GM21528 (cell line): Measurements from ENCODE around the gene FCHO2.
"Not testable (repeated sequence)": the region's sequence is repeated elsewhere in the genome, so short reads cannot be mapped to it uniquely, and the experiment has no call there.

Source experiments
- ATAC-seq: cut with Tn5 transposase; IDR thresholded peaks from one replicate; pipeline ENCODE4 v1.9.1; 2021; ENCODE audit warnings: mild to moderate bottlenecking, moderate library complexity; ENCODE audit not compliant: unreplicated experiment, low FRiP score

The FCHO2 gene

GRCh38 chr5:72955768-72956323 is at the start of gene FCHO2:
Gene FCHO2, plus strand, starts transcription at chr5:72956041. Its CDS starts 56 bp downstream, at chr5:72956097.
- ATAC-seq: peak; percentile 97

GRCh38 chr5:72906806-72907205 is 49.0 kb upstream of the FCHO2 start:
- no peak for ATAC-seq

GRCh38 chr5:72908664-72909063 is 47.2 kb upstream of the FCHO2 start:
- no peak for ATAC-seq

- no peak for ATAC-seq
These were observed 38.5 kb upstream of the FCHO2 start for GRCh38 chr5:72917371-72917776.

GRCh38 chr5:72920690-72921502 is 34.9 kb upstream of the FCHO2 start:
- no peak for ATAC-seq

- no peak for ATAC-seq
These were observed 34.0 kb upstream of the FCHO2 start for GRCh38 chr5:72921886-72922285.

GRCh38 chr5:72922422-72922821 is 33.4 kb upstream of the FCHO2 start:
- ATAC-seq: no peak

- ATAC-seq: no peak
These were observed 30.4 kb upstream of the FCHO2 start for GRCh38 chr5:72925336-72926010.

GRCh38 chr5:72932686-72933085 is 23.2 kb upstream of the FCHO2 start:
- not testable (repeated sequence) for ATAC-seq

GRCh38 chr5:72934953-72935725 is 20.7 kb upstream of the FCHO2 start:
- ATAC-seq: not testable (repeated sequence)

- ATAC-seq: no peak
These were observed 18.9 kb upstream of the FCHO2 start for GRCh38 chr5:72936893-72937292.

GRCh38 chr5:72937517-72938061 is 18.3 kb upstream of the FCHO2 start:
- no peak for ATAC-seq

GRCh38 chr5:72938206-72938605 is 17.6 kb upstream of the FCHO2 start:
- no peak for ATAC-seq

- ATAC-seq: no peak
These were observed 15.8 kb upstream of the FCHO2 start for GRCh38 chr5:72940082-72940481.

- ATAC-seq: no peak
These were observed 12.5 kb upstream of the FCHO2 start for GRCh38 chr5:72943307-72943706.

- no peak for ATAC-seq
These were observed 8.3 kb upstream of the FCHO2 start for GRCh38 chr5:72947498-72947897.

- no peak for ATAC-seq
These were observed 6.4 kb upstream of the FCHO2 start for GRCh38 chr5:72949481-72949880.

- no peak for ATAC-seq
These were observed 4.0 kb upstream of the FCHO2 start for GRCh38 chr5:72951671-72952468.

- ATAC-seq: no peak
These were observed 1.5 kb upstream of the FCHO2 start for GRCh38 chr5:72954389-72954788.
